ENCODE measurements around the gene SPINK1.
"Not testable (repeated sequence)": the region's sequence is repeated elsewhere in the genome, so short reads cannot be mapped to it uniquely, and the experiment has no call there.

The SPINK1 gene

GRCh38 chr5:147854894-147855773 lies 23.7 kb upstream of the SPINK1 start:
- no peak for DNase-seq (ENCODE audit: low read depth, low spot score)

GRCh38 chr5:147854331-147854730 lies 22.9 kb upstream of the SPINK1 start:
- no peak for DNase-seq (ENCODE audit: low read depth, low spot score)

DNA sequence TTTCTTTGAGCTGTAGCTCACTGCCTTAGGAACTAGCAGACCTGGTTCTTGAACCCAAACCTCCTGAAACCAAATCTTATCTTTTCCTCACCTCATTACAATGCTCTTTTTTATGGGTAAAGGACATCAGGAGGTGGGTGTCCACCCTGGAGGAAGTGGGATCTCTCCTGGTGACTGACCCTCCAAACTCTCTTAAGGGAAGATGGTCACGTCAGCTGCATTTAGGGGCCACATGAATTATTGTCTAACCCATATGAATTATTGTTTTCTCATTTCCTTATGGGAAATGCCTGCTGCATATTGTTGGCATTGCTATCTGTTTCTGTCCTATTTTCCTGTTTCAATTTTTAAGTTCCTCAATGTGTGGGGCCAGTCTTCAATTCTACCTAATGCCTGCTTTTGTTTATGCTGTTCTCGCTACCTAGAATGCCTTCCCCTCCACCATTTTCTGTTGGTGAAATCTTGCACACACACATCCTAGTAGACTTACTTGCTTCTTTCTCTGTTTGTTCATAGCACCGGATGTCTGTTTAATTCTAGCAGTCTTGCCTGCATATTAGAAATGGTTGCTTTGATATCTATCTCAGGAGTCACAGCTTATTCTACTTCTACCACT lies 22.0 kb upstream of the SPINK1 start:
- DNase-seq (ENCODE audit: low read depth, low spot score) = no peak

DNA sequence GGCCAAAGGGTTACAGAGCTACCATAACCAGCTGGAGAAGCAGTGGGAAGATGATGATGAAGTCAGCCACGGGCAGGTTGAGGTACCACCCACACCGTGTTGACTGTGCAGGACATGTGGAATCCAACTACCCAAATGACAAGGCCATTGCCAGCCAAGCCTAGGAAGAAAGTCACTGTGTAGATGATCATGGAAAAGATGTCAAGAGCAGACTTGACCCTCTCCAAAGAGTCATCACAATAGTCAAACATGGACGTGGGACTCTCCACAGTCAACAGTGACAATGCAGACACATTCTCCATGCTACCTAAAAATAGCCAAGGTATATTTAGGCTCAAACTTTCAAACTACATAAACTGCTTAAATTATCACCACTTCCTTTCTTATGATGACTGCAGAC lies 20.9 kb upstream of the SPINK1 start:
- no peak for DNase-seq (ENCODE audit: low read depth, low spot score)

- DNase-seq (ENCODE audit: low read depth, low spot score) = no peak
Observed at GRCh38 chr5:147851578-147851977, 20.1 kb upstream of the SPINK1 start.

- no peak for DNase-seq (ENCODE audit: low read depth, low spot score)
Observed at GRCh38 chr5:147849226-147849625, 17.8 kb upstream of the SPINK1 start.

GRCh38 chr5:147845618-147846017 lies 14.1 kb upstream of the SPINK1 start:
- no peak for DNase-seq (ENCODE audit: low read depth, low spot score)

DNA sequence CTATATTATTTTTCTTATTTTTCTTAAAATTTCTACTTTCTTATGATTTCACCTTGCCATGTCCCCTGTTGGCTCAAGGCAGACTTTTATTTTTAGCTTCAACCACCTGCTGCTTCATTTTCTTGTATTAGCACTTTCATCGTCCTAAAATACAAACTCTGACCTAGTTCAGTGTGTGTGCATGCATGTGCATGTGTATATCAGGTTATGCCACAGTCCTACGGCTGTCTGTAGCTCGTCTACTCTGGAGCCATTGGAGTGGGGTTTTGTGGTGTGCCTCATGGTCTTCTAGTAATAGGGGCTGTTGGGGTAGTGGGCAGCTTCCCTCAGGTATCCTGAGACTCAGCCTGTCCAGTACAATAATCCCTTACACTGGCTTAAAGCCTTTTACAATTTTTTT lies 13.4 kb upstream of the SPINK1 start:
- DNase-seq (ENCODE audit: low read depth, low spot score) = no peak

DNA sequence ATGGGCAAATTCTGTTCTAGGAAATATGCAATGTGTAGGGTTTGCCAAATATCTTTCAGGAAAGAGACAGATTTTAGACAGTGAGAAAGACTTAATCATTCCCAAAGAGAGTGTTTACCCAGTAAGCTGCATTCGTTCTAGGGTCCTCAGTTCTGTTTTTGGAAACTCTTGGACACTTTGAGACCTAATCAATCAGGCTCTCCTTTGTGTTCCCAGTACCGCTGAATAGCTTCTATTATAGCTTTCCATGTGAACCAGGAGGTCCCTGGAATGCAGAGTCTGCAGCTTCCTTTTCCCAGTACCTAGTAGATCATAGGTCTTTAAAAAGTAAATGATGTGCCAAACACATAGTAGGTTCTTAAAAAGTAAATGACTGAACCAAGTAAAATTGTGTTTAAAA lies 11.4 kb upstream of the SPINK1 start:
- no peak for DNase-seq (ENCODE audit: low read depth, low spot score)

GRCh38 chr5:147836439-147836838 lies 5.0 kb upstream of the SPINK1 start:
- no peak for DNase-seq (ENCODE audit: low read depth, low spot score)

DNA sequence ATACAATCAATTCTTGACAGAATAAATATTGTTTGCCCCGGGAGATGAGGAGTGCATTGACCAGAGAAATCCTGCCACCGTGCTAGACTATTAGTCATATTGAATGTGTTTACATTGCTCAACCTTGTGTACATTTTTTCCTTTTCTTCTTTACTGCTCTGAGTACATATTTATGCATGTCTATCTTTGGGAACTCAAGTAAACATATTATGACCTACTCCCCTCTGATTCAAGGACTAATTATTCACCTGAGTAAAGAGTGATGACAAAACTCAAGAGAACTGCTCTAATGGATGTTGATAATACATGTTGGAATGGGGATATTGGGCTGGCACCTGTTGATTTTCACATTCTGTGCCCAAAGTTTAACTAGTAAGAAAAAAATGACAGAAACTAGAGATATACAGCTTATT lies 3.9 kb upstream of the SPINK1 start:
- no peak for DNase-seq (ENCODE audit: low read depth, low spot score)

DNA sequence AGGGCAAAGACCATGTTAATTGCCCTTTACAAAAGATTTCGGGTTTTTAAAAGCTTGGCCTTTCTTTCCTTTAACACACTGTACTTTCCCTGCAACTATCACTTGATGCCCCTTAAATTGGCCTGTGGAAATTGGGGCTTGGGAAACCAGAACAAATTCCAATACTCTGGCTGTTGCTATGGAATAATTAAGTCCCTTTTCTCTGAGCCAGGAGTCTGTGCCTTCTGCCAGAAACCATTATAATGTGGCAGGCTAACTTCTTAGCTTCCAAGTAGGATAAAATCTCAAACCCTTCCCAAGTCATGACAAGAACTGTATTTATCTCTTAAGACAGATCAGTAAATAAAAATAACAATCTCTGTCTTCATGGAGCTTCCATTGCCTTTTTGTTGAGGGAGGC lies 1.1 kb upstream of the SPINK1 start:
- DNase-seq (ENCODE audit: low read depth, low spot score) = no peak

DNA sequence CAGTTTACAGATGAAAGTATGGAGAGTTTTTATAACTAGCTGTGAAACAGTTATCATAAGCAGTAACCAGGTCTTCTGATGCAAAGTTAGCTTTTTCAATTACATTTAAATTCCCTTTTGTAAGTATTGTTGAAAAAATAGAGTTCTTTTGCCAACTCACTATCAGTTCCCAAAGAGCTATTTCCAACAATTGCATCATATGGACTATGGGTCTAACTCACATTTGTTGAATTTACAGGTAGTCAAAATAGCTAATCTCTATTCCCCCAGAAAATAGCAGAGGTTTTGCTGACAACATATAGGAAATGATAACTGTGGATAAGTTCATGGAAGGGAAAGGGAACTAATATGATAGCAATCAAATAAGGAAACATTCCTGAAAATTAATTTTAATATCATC lies 1.4 kb downstream of the SPINK1 start:
- DNase-seq (ENCODE audit: low read depth, low spot score) = no peak

DNA sequence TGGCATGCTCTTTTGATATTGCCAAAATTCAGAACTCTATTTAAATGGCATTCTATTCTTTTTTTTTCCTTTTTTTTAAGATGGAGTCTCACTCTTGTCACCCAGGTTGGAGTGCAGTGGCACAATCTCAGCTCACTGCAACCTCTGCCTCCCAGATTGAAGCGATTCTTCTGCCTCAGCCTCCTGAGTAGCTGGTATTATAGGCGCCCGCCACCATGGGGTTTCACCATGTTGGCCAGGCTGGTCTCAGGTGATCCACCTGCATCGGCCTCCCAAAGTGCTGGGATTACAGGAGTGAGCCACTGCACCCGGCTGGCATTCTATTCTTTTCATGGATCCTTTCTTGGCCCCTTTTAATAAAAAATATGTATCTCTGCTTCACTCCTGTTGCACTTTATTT lies 4.5 kb downstream of the SPINK1 start:
- DNase-seq (ENCODE audit: low read depth, low spot score) = not testable (repeated sequence)

DNA sequence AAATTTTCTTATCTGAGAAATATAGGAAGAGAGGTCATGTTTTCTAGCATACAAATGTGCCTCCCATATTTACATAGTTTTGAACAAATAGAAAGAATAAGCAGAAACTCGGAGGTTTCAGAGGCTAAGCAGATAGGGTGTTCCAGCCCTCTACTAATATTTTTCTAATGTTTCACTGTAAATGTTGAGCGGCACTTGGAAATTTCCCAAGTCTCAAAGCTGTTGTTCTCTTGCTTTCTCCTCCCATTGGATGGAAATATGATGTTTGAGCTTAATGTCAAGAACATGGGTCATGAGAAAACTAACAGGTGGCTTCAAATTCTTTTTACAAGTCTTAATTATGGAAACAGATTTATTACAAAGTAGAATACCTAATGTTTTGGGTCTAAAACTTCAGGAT lies 5.1 kb downstream of the SPINK1 start:
- DNase-seq (ENCODE audit: low read depth, low spot score) = no peak

DNA sequence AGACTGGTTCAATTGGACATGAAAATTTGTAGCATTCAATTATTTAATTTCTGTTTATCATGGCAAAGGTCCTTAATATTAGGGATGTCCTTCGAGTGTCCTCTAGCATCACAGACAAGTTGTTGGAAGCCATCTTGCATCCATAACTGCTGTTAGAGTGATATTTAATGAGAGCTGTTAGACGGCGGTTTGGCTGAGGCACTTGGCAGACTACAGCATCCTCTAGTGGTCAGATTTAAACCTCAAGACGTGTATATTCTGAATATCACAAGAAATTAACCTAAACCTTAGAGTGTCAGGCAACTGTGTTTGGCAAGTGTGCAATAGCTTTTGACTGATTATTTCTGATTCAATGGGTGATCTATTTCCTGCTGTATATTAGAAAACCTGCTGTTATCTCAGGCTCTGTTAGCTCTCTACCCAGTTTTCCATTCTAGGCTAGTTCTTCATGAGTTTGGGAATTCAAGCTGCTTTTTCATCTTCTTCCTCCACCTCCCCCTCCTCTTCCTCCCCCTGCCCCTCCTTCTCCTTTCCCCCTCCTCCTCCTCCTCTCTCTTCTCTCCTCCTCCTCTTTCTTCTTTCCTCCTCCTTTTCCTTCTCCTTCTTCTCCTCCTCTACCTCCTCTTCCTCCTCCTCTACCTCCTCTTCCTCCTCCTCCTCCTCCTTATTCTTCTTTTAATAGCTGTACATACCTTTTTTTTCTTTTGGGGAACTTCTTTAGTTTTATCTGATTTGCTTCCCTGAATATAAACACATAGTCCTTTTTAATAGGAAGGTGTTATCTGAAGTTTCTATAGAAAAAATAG lies 8.6 kb downstream of the SPINK1 start:
- peak; percentile 28 for DNase-seq (ENCODE audit: low read depth, low spot score)

- DNase-seq (ENCODE audit: low read depth, low spot score) = not testable (repeated sequence)
Observed at GRCh38 chr5:147822222-147822621, 9.2 kb downstream of the SPINK1 start.

- DNase-seq (ENCODE audit: low read depth, low spot score) = no peak
Observed at GRCh38 chr5:147821766-147822165, 9.7 kb downstream of the SPINK1 start.

DNA sequence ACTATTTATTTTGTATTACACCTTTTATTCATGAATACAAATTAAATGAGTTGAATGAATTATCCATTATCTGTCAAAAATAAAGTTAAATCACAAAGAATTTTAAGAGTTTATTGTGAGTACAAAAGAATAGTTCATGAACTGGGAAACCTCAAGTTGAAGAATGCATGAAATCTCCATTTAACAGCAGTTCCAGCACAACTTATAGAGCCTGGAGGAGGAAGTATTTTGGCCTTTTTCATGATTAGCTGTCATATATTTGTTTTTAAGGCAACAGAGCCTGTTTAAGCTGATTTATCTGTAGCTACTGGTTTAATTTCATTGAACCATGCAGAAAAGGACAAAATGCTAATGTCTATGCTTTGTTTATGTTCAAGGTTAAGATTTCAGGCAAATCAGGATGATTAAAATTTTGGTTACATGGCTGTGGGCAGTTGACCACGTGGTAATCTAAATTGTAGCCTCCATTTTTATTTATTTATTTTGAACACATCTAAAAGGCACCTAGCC lies 12.2 kb downstream of the SPINK1 start:
- DNase-seq (ENCODE audit: low read depth, low spot score) = no peak

DNA sequence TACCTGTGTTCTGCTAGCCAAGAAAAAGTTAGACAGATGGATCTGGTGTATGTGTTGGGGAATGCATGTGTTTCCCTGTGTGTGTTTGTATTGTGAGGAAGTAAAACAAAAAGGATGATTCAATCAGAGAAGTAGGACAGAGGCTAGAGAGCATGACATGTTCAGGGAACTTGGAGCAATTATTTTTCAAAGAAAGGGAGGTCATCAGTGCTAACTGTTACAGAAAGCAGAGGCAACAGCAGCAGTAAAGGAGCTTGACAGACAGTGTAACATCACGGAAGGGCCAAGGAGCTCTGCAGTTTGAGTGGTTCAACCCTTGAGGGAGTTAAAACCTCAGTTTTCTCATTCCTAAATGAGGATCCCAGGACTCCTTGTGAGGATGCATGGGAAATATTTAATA lies 13.2 kb downstream of the SPINK1 start:
- no peak for DNase-seq (ENCODE audit: low read depth, low spot score)

- DNase-seq (ENCODE audit: low read depth, low spot score) = no peak
Observed at GRCh38 chr5:147813696-147814095, 17.8 kb downstream of the SPINK1 start.
